H9 (cell line): ENCODE results near the gene SBF1. TPM values are rescaled to one million over a fixed set of nuclear protein-coding genes. Genes with fewer than 3 reads are reported as not detected.

Experiments used
- DNase-seq: peaks from one replicate; pipeline ENCODE4 v3.0.0-alpha.2; 2017
- H2AFZ ChIP-seq: one replicate; pipeline ENCODE4 v1.6.1; 2013; ENCODE audit warnings: mild to moderate bottlenecking, low read length, control low read depth, moderate library complexity
- H2AK5ac ChIP-seq: 2 replicates; pipeline ENCODE4 v1.6.1; 2013; ENCODE audit warnings: low read length, control low read depth, mixed read lengths; ENCODE audit not compliant: insufficient read length
- H2BK120ac ChIP-seq: one replicate; pipeline ENCODE4 v1.6.1; 2013; ENCODE audit warnings: low read depth, mild to moderate bottlenecking, low read length, control low read depth, inconsistent platforms; ENCODE audit not compliant: poor library complexity, severe bottlenecking
- H2BK12ac ChIP-seq: 2 replicates; pipeline ENCODE4 v1.6.1; 2013; ENCODE audit warnings: low read length, control low read depth, mixed read lengths, low read depth; ENCODE audit not compliant: insufficient read length
- H2BK15ac ChIP-seq: 2 replicates; pipeline ENCODE4 v1.6.1; 2013; ENCODE audit warnings: low read depth, low read length, control low read depth
- H2BK20ac ChIP-seq: one replicate; pipeline ENCODE4 v1.6.1; 2013; ENCODE audit warnings: low read depth, mild to moderate bottlenecking, low read length, control low read depth, inconsistent platforms; ENCODE audit not compliant: poor library complexity, severe bottlenecking
- H2BK5ac ChIP-seq: 2 replicates; pipeline ENCODE4 v1.6.1; 2013; ENCODE audit warnings: low read length, control low read depth, mixed read lengths; ENCODE audit not compliant: insufficient read length
- H3K14ac ChIP-seq: 2 replicates; pipeline ENCODE4 v1.6.1; 2013; ENCODE audit warnings: low read length, control low read depth; ENCODE audit not compliant: insufficient read depth
- H3K18ac ChIP-seq: 2 replicates; pipeline ENCODE4 v1.6.1; 2013; ENCODE audit warnings: low read depth, mild to moderate bottlenecking, mixed read lengths, low read length, control low read depth; ENCODE audit not compliant: insufficient read length
- H3K23ac ChIP-seq: 2 replicates; pipeline ENCODE4 v1.6.1; 2013; ENCODE audit warnings: low read length, control low read depth, mixed read lengths, low read depth; ENCODE audit not compliant: insufficient read length
- H3K23me2 ChIP-seq: 2 replicates; pipeline ENCODE4 v1.6.1; 2013; ENCODE audit warnings: low read depth, mild to moderate bottlenecking, mixed read lengths, low read length, control low read depth; ENCODE audit not compliant: insufficient read length, poor library complexity, severe bottlenecking
- H3K27ac ChIP-seq: 2 replicates; pipeline ENCODE4 v1.5.1; 2013; ENCODE audit warnings: low read length, control low read depth, mixed read lengths, low read depth; ENCODE audit not compliant: insufficient read length
- H3K27me3 ChIP-seq: 2 replicates; pipeline ENCODE4 v1.6.1; 2013; ENCODE audit warnings: low read length, control low read depth, inconsistent platforms; ENCODE audit not compliant: insufficient read depth
- H3K4ac ChIP-seq: 2 replicates; pipeline ENCODE4 v1.6.1; 2013; ENCODE audit warnings: low read depth, mild to moderate bottlenecking, control low read depth, inconsistent platforms, low read length, moderate library complexity
- H3K4me1 ChIP-seq: 2 replicates; pipeline ENCODE4 v1.6.1; 2013; ENCODE audit warnings: low read length, control low read depth, inconsistent platforms; ENCODE audit not compliant: insufficient read depth
- H3K4me2 ChIP-seq: 2 replicates; pipeline ENCODE4 v1.6.1; 2013; ENCODE audit warnings: low read length, control low read depth, mixed read lengths; ENCODE audit not compliant: insufficient read length, insufficient read depth
- H3K56ac ChIP-seq: 2 replicates; pipeline ENCODE4 v1.6.1; 2013; ENCODE audit warnings: low read depth, mild to moderate bottlenecking, mixed read lengths, low read length, control low read depth; ENCODE audit not compliant: insufficient read length
- H3K79me1 ChIP-seq: 2 replicates; pipeline ENCODE4 v1.6.1; 2013; ENCODE audit warnings: low read depth, mild to moderate bottlenecking, moderate library complexity, low read length, control low read depth, inconsistent platforms; ENCODE audit not compliant: insufficient read depth, poor library complexity, severe bottlenecking
- H3K79me2 ChIP-seq: 2 replicates; pipeline ENCODE4 v1.6.1; 2013; ENCODE audit warnings: low read length, control low read depth, inconsistent platforms; ENCODE audit not compliant: insufficient read depth
- H3K9ac ChIP-seq: 2 replicates; pipeline ENCODE4 v1.6.1; 2013; ENCODE audit warnings: low read length, control low read depth, mixed read lengths; ENCODE audit not compliant: insufficient read length; ENCODE audit errors: extremely low read depth
- H3K9me3 ChIP-seq: one replicate; pipeline ENCODE4 v1.6.1; 2013; ENCODE audit warnings: low read depth, low read length, inconsistent platforms; ENCODE audit not compliant: control insufficient read depth
- H3T11ph ChIP-seq: one replicate; pipeline ENCODE4 v1.6.1; 2013; ENCODE audit warnings: mild to moderate bottlenecking, low read length, control low read depth, inconsistent platforms
- H4K20me1 ChIP-seq: one replicate; pipeline ENCODE4 v1.6.1; 2013; ENCODE audit not compliant: control insufficient read depth, insufficient read length, insufficient read depth
- H4K5ac ChIP-seq: 2 replicates; pipeline ENCODE4 v1.6.1; 2013; ENCODE audit warnings: low read depth, mild to moderate bottlenecking, mixed read lengths, low read length, control low read depth; ENCODE audit not compliant: insufficient read length
- H4K8ac ChIP-seq: replicated peaks from 2 replicates; pipeline ENCODE4 v1.6.1; 2013; ENCODE audit warnings: low read length, control low read depth, mixed read lengths, low read depth; ENCODE audit not compliant: insufficient read length
- H4K91ac ChIP-seq: 2 replicates; pipeline ENCODE4 v1.6.1; 2013; ENCODE audit warnings: low read depth, mild to moderate bottlenecking, moderate library complexity, mixed read lengths, low read length, control low read depth; ENCODE audit not compliant: insufficient read length
- H3K27ac Mint-ChIP-seq, 3 experiments: 2 replicates in 2 of 3; 3 replicates in 1 of 3; pipeline ENCODE4 v1.8.0; 2020 to 2021; ENCODE audit warnings: mixed read lengths in 3 of 3, mild to moderate bottlenecking in 1 of 3, moderate library complexity in 1 of 3
- H3K27me3 Mint-ChIP-seq: 2 replicates; pipeline ENCODE4 v1.8.0; 2021; ENCODE audit warnings: low read depth, mild to moderate bottlenecking, moderate library complexity, mixed read lengths
- H3K36me3 Mint-ChIP-seq, 3 experiments: 2 replicates in 2 of 3; 3 replicates in 1 of 3; pipeline ENCODE4 v1.8.0; 2020 to 2021; ENCODE audit warnings: low read depth in 3 of 3, mixed read lengths in 3 of 3; ENCODE audit not compliant: insufficient read depth in 1 of 3
- H3K4me1 Mint-ChIP-seq, 2 experiments: 2 replicates each; pipeline ENCODE4 v1.8.0; 2020; ENCODE audit warnings: mixed read lengths in 2 of 2
- H3K4me3 Mint-ChIP-seq, 2 experiments: 2 replicates in 1 of 2; 3 replicates in 1 of 2; pipeline ENCODE4 v1.8.0; 2020 to 2021; ENCODE audit warnings: mild to moderate bottlenecking in 2 of 2, mixed read lengths in 2 of 2, moderate library complexity in 1 of 2
- H3K9me3 Mint-ChIP-seq, 2 experiments: 2 replicates in 1 of 2; 3 replicates in 1 of 2; pipeline ENCODE4 v1.8.0; 2020; ENCODE audit warnings: mild to moderate bottlenecking in 2 of 2, mixed read lengths in 2 of 2, moderate library complexity in 1 of 2
- WGBS: extraction: QIAGEN DNeasy Blood & Tissue Kit; methylation state at CpG from one replicate; pipeline ENCODE4 v1.1.7; 2013; ENCODE audit warnings: missing lambda C conversion rate, low lambda C conversion rate, mixed read lengths; ENCODE audit not compliant: insufficient read length; ENCODE audit errors: extremely low coverage; 5-methylcytosine and 5-hydroxymethylcytosine counted together
- total RNA-seq: library from RNA; stranded (reverse); gene quantifications from 2 replicates; pipeline ENCODE4 v1.2.1, GENCODE V29; 2021
- TF ChIP-seq, protein P1 (sequence below): fragments of 200-600 bp; sonication (generic); conservative IDR thresholded peaks from 3 replicates; pipeline ENCODE4 v1.8.0; 2021; ENCODE audit warnings: antibody characterized with exemption, mild to moderate bottlenecking

SBF1 gene
- total RNA-seq, 1 experiment from 2014 or later: 69.8 TPM

DNA sequence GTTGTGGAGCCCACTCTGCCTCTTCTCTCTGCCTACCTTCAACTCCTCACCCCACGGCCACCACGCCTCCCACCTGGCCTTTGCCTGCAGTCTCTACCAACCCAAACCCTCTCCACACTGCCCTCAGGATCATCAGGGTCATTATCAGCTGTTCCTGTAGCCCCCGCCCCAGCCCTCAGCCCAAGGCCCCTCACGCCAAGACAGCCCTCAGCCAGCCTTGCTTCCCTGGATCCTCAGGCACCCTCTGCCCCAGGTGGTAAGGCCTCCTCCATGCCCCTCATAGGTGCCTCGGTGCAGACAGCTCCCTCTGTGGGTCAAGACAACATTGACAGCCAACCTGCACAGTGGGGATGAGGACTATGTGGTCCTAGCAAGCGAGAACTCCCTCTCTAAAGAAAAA is 1.7 kb downstream of the SBF1 start:
- no peak overlapping the region for H4K91ac ChIP-seq
- no peak overlapping the region for H2AFZ ChIP-seq
- no peak overlapping the region for H3K27ac ChIP-seq
- no peak overlapping the region for H3T11ph ChIP-seq
- H3K79me1 ChIP-seq: peaks cover 19% of the 10 kb centered on the region
- no peak overlapping the region for H2BK20ac ChIP-seq
- no peak overlapping the region for H3K14ac ChIP-seq
- no peak overlapping the region for H2BK5ac ChIP-seq
- H3K4me2 ChIP-seq: no peak overlapping the region
- peaks cover 0 to 7% (median 2%) of the 10 kb centered on the region in 3 experiments; a peak in 4 of 7 replicates for H3K36me3 Mint-ChIP-seq
- H3K9ac ChIP-seq: no peak overlapping the region
- H3K4me1 Mint-ChIP-seq: peaks cover 38 to 39% of the 10 kb centered on the region in 2 experiments
- no peak overlapping the region for H3K4ac ChIP-seq
- no peak overlapping the region for H3K18ac ChIP-seq
- H2BK12ac ChIP-seq: no peak overlapping the region
- H3K23me2 ChIP-seq: peaks cover 11% of the 10 kb centered on the region
- no peaks in the 10 kb centered on the region for H3K9me3 ChIP-seq
- peak overlapping the region; percentile 81 to 91 for H3K4me3 Mint-ChIP-seq
- peaks cover 10% of the 10 kb centered on the region; the same call in 1 of the 2 replicates for H3K27me3 Mint-ChIP-seq
- WGBS: no CpG with 5 or more reads among the region's 6 CpGs
- H3K56ac ChIP-seq: no peak overlapping the region
- H2BK120ac ChIP-seq: no peak overlapping the region
- DNase-seq: no peak
- no peak overlapping the region for H4K5ac ChIP-seq
- no peak overlapping the region for H2BK15ac ChIP-seq
- peak overlapping the region in 1 of 3 experiments; percentile 18; a peak in 2 of 7 replicates for H3K27ac Mint-ChIP-seq
- peaks cover 4% of the 10 kb centered on the region for H4K20me1 ChIP-seq
- TF ChIP-seq, protein P1, sequence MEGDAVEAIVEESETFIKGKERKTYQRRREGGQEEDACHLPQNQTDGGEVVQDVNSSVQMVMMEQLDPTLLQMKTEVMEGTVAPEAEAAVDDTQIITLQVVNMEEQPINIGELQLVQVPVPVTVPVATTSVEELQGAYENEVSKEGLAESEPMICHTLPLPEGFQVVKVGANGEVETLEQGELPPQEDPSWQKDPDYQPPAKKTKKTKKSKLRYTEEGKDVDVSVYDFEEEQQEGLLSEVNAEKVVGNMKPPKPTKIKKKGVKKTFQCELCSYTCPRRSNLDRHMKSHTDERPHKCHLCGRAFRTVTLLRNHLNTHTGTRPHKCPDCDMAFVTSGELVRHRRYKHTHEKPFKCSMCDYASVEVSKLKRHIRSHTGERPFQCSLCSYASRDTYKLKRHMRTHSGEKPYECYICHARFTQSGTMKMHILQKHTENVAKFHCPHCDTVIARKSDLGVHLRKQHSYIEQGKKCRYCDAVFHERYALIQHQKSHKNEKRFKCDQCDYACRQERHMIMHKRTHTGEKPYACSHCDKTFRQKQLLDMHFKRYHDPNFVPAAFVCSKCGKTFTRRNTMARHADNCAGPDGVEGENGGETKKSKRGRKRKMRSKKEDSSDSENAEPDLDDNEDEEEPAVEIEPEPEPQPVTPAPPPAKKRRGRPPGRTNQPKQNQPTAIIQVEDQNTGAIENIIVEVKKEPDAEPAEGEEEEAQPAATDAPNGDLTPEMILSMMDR: peak; percentile 51
- H3K27me3 ChIP-seq: no peaks in the 10 kb centered on the region
- no peaks in the 10 kb centered on the region; the same call in 1 of the 2 replicates for H3K4me1 ChIP-seq
- no peak overlapping the region for H3K23ac ChIP-seq
- no peak overlapping the region for H2AK5ac ChIP-seq
- no peaks in the 10 kb centered on the region for H3K9me3 Mint-ChIP-seq
- no peak overlapping the region for H4K8ac ChIP-seq
- H3K79me2 ChIP-seq: peaks cover 16% of the 10 kb centered on the region; the same call in 1 of the 2 replicates
